Head of caudate nucleus (tissue), 42 donors: ENCODE data around the gene ASIP.
"Not testable (repeated sequence)": the region's sequence is repeated elsewhere in the genome, so short reads cannot be mapped to it uniquely, and the experiment has no call there.

Experiments used
- DNase-seq, 42 donors: peaks; one replicate each; pipeline versions ENCODE4 v3.0.0 to v3.0.0-alpha.2; 2020 to 2021; ENCODE audit warnings: mixed read lengths in 7 of 42
- intact Hi-C: fragments of 100-400 bp; cut with DNase I; formaldehyde crosslinking; loops from one replicate; pipeline ENCODE4 v1.15.0; 2022

ASIP gene, protein sequence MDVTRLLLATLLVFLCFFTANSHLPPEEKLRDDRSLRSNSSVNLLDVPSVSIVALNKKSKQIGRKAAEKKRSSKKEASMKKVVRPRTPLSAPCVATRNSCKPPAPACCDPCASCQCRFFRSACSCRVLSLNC

DNA sequence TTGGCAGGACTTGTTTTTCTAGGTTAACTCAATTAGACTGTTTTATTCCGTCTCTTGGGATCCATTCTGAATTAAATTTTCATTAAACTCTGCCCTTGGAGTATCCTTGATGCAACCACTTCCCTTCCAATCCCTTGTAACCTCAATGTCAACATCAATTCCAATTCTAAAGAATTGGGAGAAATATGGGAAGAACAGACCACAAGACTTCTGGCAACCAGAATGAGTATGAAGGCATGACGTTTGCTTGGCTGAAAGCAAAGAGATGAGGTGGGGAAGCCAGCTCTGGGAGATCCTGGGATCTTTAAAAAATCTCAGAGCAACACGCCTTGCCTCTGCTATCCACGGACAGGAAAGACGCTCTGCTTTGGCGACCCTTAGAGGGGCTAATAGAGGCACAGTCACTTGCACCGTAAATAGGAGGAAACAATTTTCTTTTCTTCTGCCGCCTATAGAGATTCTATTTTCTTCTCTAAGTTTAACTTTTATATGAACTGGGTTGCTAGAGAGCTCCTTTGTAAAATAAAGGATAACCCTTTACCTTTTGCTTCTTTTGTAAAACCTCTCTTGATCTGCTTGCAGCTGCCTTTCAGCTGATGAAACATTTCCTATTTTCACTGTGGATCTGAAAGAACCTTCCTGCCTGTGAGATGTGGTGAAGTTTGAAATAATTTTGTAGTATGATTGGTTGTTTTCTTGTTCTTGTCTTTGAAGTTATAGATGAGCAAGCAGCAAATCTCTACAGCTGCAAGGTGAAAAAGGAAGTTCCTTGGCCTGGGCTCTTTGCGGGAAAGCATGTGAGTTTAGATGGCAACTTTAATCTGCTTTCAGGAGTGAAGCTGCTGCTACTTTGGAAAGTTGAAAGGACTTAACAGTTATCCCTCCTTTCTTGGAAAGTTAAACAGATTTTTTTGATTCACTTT, at the start of gene ASIP:
Gene ASIP, plus strand, starts transcription at position 731 of the 923 bp plus-strand sequence. CDS start 18,952 bp downstream, outside the sequence.
- intact Hi-C loops: no loop called here

GRCh38 chr20:34193051-34193450, 48.2 kb upstream of the ASIP start:
- no peak for DNase-seq
- intact Hi-C loops: no loop called here

More for the DNA sequence above, at the start of gene ASIP:
- DNase-seq: no peak

DNA sequence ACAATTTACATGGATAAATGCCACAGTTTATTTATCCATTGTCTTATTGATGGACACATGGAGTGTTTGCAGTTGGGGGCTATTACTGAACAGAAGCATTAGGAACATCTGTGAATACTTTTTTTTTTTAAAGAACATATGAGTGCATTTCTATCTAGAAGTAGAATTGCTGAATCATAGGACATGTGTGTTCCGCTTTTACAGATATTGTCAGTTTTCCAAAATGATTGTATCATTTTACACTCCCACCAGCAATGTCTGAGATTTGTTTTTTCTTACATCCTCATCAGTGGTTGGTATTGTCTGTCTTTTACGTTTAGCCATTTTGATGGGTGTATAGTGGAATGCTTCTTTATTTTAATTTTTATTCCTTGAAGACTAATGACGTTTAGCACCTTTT, 42.0 kb upstream of the ASIP start:
- DNase-seq: no peak
- intact Hi-C loops: no loop called here

DNA sequence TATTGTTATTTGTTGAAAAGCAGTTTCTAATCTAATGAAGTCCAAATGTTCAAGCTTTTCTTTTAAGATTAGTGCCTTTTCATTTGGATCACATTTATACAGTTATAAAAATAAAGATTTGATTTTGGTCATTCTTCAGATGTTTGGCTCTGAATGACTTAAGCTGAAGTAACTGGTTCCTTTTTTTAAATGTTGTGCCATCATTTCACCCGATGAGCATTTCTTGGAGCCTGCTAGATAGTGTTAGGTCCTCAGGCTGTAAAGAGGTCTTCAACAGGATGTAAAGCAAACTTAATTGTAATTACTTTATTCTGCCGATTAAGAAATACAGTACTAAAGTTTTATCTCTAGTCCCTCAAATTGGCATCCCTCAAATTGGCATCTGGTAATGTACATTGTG, 41.2 kb upstream of the ASIP start:
- intact Hi-C loops: no loop called here
- DNase-seq: no peak

- DNase-seq: no peak
- intact Hi-C loops: no loop called here
These were observed 39.7 kb upstream of the ASIP start for GRCh38 chr20:34201531-34201930.

DNA sequence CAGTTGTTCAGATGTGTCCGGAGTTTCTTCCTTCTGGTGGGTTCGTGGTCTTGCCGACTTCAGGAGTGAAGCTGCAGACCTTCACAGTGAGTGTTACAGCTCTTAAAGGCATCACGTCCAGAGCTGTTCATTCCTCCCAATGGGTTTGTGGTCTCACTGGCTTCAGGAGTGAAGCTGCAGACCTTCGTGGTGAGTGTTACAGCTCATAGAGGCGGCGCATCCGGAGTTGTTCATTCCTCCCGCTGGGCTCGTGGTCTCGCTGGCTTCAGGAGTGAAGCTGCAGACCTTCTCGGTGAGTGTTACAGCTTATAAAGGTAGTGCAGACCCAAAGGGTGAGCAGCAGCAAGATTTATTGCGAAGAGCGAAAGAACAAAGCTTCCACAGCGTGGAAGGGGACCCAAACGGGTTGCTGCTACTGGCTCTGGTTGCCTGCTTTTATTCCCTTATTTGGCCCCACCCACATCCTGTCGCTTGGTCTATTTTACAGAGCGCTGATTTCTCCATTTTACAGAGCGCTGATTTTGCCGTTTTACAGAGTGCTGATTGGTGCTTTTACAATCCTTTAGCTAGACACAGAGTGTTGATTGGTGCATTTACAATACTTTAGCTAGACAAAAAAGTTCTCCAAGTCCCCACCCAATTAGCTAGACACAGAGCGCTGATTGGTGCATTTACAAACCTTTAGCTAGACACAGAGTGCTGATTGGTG, 35.9 kb upstream of the ASIP start:
- DNase-seq, intact Hi-C loops: not testable (repeated sequence)

DNA sequence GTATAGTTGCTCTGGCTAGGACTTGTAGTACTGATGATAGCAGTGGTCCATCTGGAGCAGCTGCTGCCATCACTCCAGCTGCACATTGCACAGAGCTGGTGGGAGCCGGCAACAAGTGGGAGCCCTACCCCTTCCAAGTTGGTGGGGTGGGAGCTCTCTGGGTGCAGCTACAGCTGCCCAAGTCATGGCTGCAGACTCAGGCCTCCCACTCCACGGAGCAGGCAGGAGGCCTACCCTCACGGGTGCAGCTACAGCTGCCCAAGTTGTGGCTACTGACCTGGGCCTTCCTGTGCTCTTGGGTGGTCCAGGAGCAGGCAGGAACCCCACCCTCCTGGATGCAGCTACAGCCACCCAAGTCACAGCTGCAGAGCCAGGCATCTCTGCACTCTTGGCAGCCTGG, 32.1 kb upstream of the ASIP start:
- DNase-seq: no peak

GRCh38 chr20:34210271-34210670, 31.0 kb upstream of the ASIP start:
- intact Hi-C loops: no loop called here
- no peak for DNase-seq

More for the DNA sequence above, 32.1 kb upstream of the ASIP start:
- intact Hi-C loops: no loop called here

DNA sequence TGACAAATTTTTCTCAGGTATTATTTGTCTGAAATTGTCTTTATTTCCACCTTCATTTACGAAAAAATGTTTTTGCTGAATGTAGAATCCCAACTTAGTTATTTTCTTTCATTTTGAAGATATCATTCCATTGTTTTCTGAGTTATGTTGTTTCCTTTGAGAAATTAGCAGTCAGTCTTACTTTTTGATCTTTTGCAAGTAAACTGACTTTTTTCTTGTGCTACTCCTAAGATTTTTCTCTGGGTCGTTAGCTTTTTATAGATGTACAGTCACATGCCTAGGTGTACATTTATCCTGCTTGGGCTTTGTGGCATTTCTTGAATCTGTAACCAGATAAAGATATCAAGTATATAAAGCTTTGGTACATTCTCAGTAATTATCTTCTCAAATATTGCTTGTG, 29.6 kb upstream of the ASIP start:
- no peak for DNase-seq
- intact Hi-C loops: no loop called here

DNA sequence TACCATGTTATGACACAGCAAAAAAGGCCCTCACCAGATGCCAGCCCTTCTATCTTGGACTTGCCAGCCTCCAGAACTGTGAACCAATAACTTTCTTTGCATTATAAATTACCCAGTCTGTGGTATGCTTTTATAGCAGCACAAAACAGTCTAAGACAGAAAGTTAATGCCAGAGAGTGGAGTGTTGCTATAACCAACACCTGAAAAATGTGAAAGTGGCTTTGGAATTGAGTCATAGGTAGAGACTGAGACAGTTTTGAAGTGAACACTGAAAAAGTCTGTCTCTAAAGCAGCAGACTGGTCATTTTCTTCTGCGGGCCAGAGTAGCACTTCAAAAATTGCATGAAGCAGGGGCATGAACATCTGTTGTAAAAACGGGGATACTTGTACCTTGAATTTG, 28.0 kb upstream of the ASIP start:
- no peak for DNase-seq
- intact Hi-C loops: no loop called here

DNA sequence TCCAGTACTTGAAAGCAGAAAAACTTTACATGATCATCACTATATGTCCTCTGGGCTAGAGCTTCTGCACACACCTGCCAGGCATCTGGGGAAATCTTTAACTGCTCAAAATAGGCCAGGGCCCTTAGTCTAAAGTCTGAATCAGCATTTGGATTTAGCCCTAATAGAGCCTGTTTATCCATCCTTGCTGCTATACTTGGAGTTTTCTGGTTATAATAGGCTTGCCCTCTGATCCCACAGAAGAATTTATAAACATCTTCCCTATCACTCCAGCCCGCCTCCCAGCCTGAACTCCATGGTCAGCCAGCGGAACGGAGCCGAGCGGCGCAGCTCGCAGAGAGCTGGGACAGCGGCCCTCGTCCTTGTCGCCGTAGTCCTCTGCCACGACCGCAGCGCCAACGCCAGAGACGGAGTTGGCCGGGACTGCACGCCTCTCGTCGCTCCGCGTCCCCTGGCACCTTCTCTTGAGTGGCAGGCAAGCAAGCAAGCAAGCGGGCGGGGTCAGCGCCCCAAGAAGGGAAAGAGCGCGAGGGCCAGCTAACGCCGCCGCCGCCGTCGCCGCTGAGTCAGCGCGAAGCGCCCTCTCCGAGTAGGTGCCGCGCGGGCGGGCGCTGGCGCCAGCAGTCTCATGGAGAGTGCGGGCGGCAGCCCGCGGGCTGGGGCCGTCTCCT, 25.4 kb upstream of the ASIP start:
- intact Hi-C loops: no loop called here
- peak; percentile 21 to 89 (median 73) for DNase-seq

- no peak for DNase-seq
- intact Hi-C loops: no loop called here
These were observed 24.9 kb upstream of the ASIP start for GRCh38 chr20:34216382-34216742.

DNA sequence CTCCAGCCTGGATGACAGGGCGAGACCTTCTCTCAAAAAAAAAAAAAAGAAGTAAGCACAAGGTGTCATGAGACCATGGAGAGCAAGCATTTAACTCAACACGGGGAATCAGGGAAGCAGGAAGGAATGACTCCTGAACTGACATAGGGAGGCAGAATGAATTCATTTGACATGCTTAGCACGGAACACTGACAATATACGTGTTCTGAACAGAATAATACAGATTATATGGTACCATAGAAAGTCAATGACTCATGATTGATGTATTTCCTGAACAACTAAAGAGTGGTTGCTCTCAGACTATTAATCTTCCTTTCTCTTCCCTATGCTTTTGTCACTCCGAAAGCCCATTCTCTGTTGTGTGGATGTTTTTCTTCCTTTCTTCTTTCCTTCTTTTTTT, 20.7 kb upstream of the ASIP start:
- DNase-seq: no peak
- intact Hi-C loops: no loop called here

GRCh38 chr20:34222208-34222607, 19.0 kb upstream of the ASIP start:
- intact Hi-C loops: no loop called here
- DNase-seq: no peak

DNA sequence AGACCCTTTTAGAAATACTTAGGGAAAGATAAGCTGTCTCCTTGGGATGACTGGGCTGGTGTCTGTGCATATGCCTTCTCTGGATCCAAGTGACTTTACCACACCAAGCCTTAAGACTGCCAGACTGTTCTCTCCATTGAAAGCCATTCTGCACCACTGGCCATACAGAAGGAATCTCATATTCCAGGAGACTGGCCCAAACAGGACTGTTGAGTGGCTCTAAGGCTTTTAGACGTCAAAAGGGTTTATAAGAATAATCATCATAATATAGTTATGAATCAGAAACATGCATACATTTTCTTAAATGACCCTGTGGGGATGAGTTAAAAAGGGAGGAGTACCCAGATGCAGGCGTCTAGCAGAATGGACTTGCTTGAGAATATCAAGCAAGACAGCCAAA, 17.0 kb upstream of the ASIP start:
- DNase-seq, intact Hi-C loops: not testable (repeated sequence)

GRCh38 chr20:34231634-34232033, 9.6 kb upstream of the ASIP start:
- intact Hi-C loops: no loop called here

GRCh38 chr20:34232494-34233087, 8.6 kb upstream of the ASIP start:
- intact Hi-C loops: no loop called here
- DNase-seq: no peak

More at GRCh38 chr20:34231634-34232033, 9.6 kb upstream of the ASIP start:
- DNase-seq: no peak

GRCh38 chr20:34233687-34234086, 7.5 kb upstream of the ASIP start:
- no peak for DNase-seq
- intact Hi-C loops: no loop called here

GRCh38 chr20:34235875-34236274, 5.3 kb upstream of the ASIP start:
- DNase-seq: no peak

More at GRCh38 chr20:34235875-34236274, 5.3 kb upstream of the ASIP start:
- intact Hi-C loops: no loop called here
